HepG2 (cell line): ENCODE results near the gene PODN. TPM values are rescaled to one million over a fixed set of nuclear protein-coding genes. Genes with fewer than 3 reads are reported as not detected.

Experiments
- IRX3 ChIP-seq: sonication (generic); formaldehyde crosslinking; IDR thresholded peaks from 2 replicates; pipeline ENCODE4 v1.8.1; 2023; ENCODE audit warnings: mild to moderate bottlenecking, low read depth, missing genetic modification reagents, borderline replicate concordance
- KAT8 ChIP-seq: IDR thresholded peaks from 2 replicates; pipeline ENCODE4 v1.6.1; 2016; ENCODE audit warnings: missing genetic modification reagents, missing compliant biosample characterization
- MATR3 ChIP-seq: sonication (generic); formaldehyde crosslinking; IDR thresholded peaks from 2 replicates; pipeline ENCODE4 v1.4.0; 2020; ENCODE audit warnings: missing genetic modification reagents
- MTF2 ChIP-seq: sonication (generic); formaldehyde crosslinking; IDR thresholded peaks from 2 replicates; pipeline ENCODE4 v1.5.0; 2020; ENCODE audit warnings: missing genetic modification reagents, borderline replicate concordance
- PHF21A ChIP-seq: sonication (generic); formaldehyde crosslinking; IDR thresholded peaks from 2 replicates; pipeline ENCODE4 v1.5.0; 2020; ENCODE audit warnings: mild to moderate bottlenecking, missing genetic modification reagents
- PITX1 ChIP-seq: sonication (generic); formaldehyde crosslinking; IDR thresholded peaks from 2 replicates; pipeline ENCODE4 v1.5.1; 2020; ENCODE audit warnings: mild to moderate bottlenecking, missing genetic modification reagents
- RARG ChIP-seq: sonication (generic); formaldehyde crosslinking; IDR thresholded peaks from 2 replicates; pipeline ENCODE4 v1.4.0; 2020; ENCODE audit warnings: low read depth, mild to moderate bottlenecking, missing genetic modification reagents
- SIX1 ChIP-seq: sonication (generic); formaldehyde crosslinking; IDR thresholded peaks from 2 replicates; pipeline ENCODE4 v1.4.0; 2020; ENCODE audit warnings: missing genetic modification reagents, borderline replicate concordance
- THAP8 ChIP-seq: sonication (generic); formaldehyde crosslinking; IDR thresholded peaks from 2 replicates; pipeline ENCODE4 v1.5.1; 2020; ENCODE audit warnings: missing genetic modification reagents, mild to moderate bottlenecking, borderline replicate concordance
- ZNF407 ChIP-seq: sonication (generic); formaldehyde crosslinking; IDR thresholded peaks from one replicate; pipeline ENCODE4 v1.5.1; 2020; ENCODE audit warnings: mild to moderate bottlenecking, missing genetic modification reagents; ENCODE audit errors: not compliant biosample characterization
- ZNF556 ChIP-seq: sonication (generic); formaldehyde crosslinking; IDR thresholded peaks from 2 replicates; pipeline ENCODE4 v1.4.0; 2020; ENCODE audit warnings: mild to moderate bottlenecking, missing genetic modification reagents, borderline replicate concordance
- ZNF652 ChIP-seq: IDR thresholded peaks from 2 replicates; pipeline ENCODE4 v1.6.1; 2016; ENCODE audit warnings: low read depth, borderline replicate concordance
- ZNF761 ChIP-seq: sonication (generic); formaldehyde crosslinking; conservative IDR thresholded peaks from 2 replicates; pipeline ENCODE4 v1.4.0; 2020; ENCODE audit warnings: mild to moderate bottlenecking, missing genetic modification reagents
- ZNF772 ChIP-seq: sonication (generic); formaldehyde crosslinking; IDR thresholded peaks from 2 replicates; pipeline ENCODE4 v1.5.0; 2020; ENCODE audit warnings: mild to moderate bottlenecking, missing genetic modification reagents
- ZSCAN12 ChIP-seq: sonication (generic); formaldehyde crosslinking; IDR thresholded peaks from 2 replicates; pipeline ENCODE4 v1.9.0; 2021; ENCODE audit warnings: mild to moderate bottlenecking, missing genetic modification reagents
- polyA plus RNA-seq, 8 experiments: library from polyadenylated mRNA; depleted of rRNA in 3 of 8; stranded (reverse) in 7 of 8; unstranded in 1 of 8; fragments of >200 nt; fragmentation: Illumina TruSeq in 4 of 8; extraction: Trizol in 4 of 8; gene quantifications; 2 replicates each; pipeline versions ENCODE4 v1.2.1 to v1.2.3, GENCODE V29; 2011 to 2016; ENCODE audit warnings: low read depth in 4 of 8, missing spikeins in 1 of 8, mixed read lengths in 1 of 8; ENCODE audit not compliant: insufficient read depth in 1 of 8
- total RNA-seq, 5 experiments: library from RNA; depleted of rRNA; stranded (reverse); fragments of >200 nt; fragmentation: Illumina TruSeq; extraction: Trizol; gene quantifications; 2 replicates each; pipeline ENCODE4 v1.2.3, GENCODE V29; 2016; ENCODE audit warnings: low read depth in 1 of 5
- TF ChIP-seq, protein P1 (sequence below): sonication (generic); formaldehyde crosslinking; IDR thresholded peaks from 2 replicates; pipeline ENCODE4 v1.4.0; 2020; ENCODE audit warnings: missing genetic modification reagents, borderline replicate concordance

The PODN gene
- total and polyA plus RNA-seq, 2 of the 13 experiments (the other 11 are each of a cell fraction or from before 2014, with no cell fraction given): 0.13 TPM; not detected in 1

- TF ChIP-seq PITX1 (CRISPR knock-in tag) (peak; percentile 91), ZNF761 (CRISPR knock-in tag) (no peak; the same call in 1 of the 2 replicates), KAT8 (CRISPR knock-in tag) (peak; percentile 64), RARG (no peak), PHF21A (peak; percentile 79), MTF2 (no peak), ZNF407 (CRISPR knock-in tag) (no peak), ZNF772 (peak; percentile 91), ZSCAN12 (CRISPR knock-in tag) (no peak), ZNF556 (CRISPR knock-in tag) (peak; percentile 93; the same call in 1 of the 2 replicates), SIX1 (no peak), IRX3 (CRISPR knock-in tag) (no peak), ZNF652 (CRISPR knock-in tag) (no peak), THAP8 (CRISPR knock-in tag) (no peak), MATR3 (CRISPR knock-in tag) (no peak)
- TF ChIP-seq, protein P1, sequence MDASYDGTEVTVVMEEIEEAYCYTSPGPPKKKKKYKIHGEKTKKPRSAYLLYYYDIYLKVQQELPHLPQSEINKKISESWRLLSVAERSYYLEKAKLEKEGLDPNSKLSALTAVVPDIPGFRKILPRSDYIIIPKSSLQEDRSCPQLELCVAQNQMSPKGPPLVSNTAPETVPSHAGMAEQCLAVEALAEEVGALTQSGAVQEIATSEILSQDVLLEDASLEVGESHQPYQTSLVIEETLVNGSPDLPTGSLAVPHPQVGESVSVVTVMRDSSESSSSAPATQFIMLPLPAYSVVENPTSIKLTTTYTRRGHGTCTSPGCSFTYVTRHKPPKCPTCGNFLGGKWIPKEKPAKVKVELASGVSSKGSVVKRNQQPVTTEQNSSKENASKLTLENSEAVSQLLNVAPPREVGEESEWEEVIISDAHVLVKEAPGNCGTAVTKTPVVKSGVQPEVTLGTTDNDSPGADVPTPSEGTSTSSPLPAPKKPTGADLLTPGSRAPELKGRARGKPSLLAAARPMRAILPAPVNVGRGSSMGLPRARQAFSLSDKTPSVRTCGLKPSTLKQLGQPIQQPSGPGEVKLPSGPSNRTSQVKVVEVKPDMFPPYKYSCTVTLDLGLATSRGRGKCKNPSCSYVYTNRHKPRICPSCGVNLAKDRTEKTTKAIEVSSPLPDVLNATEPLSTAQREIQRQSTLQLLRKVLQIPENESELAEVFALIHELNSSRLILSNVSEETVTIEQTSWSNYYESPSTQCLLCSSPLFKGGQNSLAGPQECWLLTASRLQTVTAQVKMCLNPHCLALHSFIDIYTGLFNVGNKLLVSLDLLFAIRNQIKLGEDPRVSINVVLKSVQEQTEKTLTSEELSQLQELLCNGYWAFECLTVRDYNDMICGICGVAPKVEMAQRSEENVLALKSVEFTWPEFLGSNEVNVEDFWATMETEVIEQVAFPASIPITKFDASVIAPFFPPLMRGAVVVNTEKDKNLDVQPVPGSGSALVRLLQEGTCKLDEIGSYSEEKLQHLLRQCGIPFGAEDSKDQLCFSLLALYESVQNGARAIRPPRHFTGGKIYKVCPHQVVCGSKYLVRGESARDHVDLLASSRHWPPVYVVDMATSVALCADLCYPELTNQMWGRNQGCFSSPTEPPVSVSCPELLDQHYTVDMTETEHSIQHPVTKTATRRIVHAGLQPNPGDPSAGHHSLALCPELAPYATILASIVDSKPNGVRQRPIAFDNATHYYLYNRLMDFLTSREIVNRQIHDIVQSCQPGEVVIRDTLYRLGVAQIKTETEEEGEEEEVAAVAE (CRISPR knock-in tag): no peak
Measured at GRCh38 chr1:53121319-53122172, 59.5 kb downstream of the PODN start (continued).
